Glomerular endothelial cell (primary cell): Measurements from ENCODE around the gene SHISA9. TPM values are rescaled to one million over a fixed set of nuclear protein-coding genes. Genes with fewer than 3 reads are reported as not detected.
"Not testable (repeated sequence)": the region's sequence is repeated elsewhere in the genome, so short reads cannot be mapped to it uniquely, and the experiment has no call there.

ENCODE experiments used
- DNase-seq: peaks from one replicate; pipeline ENCODE4 v3.0.0-alpha.2; 2011; ENCODE audit warnings: low read depth, low spot score; ENCODE audit errors: extremely low read depth
- total RNA-seq: library from RNA; depleted of rRNA; stranded (reverse); fragments of >200 nt; gene quantifications from 2 replicates; pipeline ENCODE4 v1.2.3, GENCODE V29; 2015

Gene SHISA9
- total RNA-seq, 1 donor from 2014 or later, result 0.47 TPM

GRCh38 chr16:12899529-12900143 lies 1.8 kb upstream of the SHISA9 start:
- no peak for DNase-seq

GRCh38 chr16:12900156-12900555 lies 1.2 kb upstream of the SHISA9 start:
- DNase-seq, result no peak

DNA sequence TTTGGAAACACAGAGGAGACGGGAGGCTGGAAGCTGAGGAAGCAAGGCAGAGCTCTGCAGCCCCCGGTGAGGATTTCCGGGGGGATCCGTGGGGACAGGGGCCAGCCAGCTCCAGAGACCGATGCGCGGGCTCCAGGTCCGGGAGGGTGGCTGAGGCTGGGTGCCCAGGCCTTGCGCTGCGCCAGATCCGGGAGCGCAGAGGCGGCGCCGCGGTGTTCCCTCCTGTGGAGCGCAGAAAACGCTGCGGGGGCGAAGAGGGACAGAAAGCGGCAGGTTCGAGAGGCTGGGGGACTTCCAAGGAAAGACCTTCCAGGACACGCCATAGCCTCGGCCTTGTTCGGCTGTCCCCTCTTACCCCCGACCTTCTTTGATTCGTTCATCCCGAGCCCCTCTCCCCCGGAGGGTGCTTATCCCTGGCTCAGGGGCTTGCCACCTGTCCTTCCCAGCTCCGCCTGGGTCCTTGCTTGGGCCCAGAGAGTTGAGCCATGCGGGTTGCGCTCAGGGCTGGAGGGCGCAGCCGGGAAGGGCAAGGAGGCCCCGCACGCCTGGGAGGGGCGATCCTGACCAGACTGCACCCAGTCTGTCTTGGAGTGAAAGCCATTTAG lies 697 bp upstream of the SHISA9 start:
- no peak for DNase-seq

DNA sequence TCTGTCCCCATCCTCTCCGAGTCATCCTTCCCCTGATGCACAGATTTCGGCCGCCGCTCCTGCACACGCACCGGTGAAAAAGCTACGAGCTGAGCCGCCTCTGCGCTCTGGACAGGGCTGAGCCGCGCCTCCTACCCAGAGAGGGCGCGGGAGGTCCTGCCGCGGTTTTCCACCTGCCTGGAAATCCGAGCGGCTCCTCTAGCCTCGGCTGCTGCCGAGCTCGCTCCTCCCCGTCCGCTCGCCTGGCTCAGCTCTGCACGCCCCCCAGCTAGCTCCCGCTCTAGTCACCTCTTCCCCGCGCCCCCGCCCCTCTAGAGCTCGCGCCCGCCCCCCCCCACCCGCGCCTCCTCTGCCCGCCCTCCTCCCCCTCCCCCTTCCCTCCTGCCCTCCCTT lies 198 bp upstream of the SHISA9 start:
- no peak for DNase-seq

GRCh38 chr16:12902511-12903372 lies 1.3 kb downstream of the SHISA9 start:
- DNase-seq, result no peak

- no peak for DNase-seq
Measured at GRCh38 chr16:12903407-12904328, 2.3 kb downstream of the SHISA9 start.

- DNase-seq, result no peak
Measured at GRCh38 chr16:12904329-12904671, 2.9 kb downstream of the SHISA9 start.

DNA sequence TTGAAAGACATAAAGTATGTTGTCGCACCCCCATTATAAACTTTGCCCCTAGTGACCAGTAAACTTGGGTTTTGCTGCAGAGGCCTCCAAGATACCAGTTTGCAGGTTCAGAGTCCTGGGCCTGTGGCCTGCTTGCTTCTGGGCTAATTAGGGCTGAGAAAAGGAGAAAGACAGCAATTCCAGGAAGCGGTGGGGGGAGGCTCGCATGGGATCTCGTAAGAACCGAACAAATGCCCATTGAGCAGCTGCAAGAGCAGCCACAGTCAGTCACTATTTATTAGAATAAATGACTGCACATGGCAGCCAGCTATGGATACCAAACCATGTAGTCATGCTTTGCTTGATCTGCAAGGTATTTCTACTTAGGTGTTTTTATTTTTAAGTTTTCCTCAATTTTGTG lies 4.9 kb downstream of the SHISA9 start:
- no peak for DNase-seq

- DNase-seq, result no peak
Measured at GRCh38 chr16:12906765-12907516, 5.5 kb downstream of the SHISA9 start.

GRCh38 chr16:12907670-12908233 lies 6.4 kb downstream of the SHISA9 start:
- no peak for DNase-seq

- no peak for DNase-seq
Measured at GRCh38 chr16:12917246-12917645, 15.8 kb downstream of the SHISA9 start.

DNA sequence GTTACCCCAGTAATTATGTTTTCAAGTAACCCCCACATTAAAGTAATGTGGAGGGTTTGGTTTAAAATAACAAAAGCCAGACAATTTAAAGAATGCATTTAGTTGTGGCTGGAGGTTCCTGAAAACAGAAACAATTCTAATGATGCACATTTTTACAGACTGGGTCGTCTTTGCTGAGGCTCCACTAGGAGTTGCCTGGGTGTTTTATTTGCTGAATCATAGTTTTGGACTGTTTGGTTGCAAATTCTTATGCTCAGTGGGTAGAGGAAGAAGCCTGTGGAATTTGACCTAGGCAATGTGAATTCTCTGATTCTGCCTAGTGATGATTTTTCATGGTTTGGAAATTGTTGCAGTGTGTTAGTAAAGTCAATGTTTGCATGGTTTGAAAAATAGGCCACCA lies 16.3 kb downstream of the SHISA9 start:
- DNase-seq, result no peak

DNA sequence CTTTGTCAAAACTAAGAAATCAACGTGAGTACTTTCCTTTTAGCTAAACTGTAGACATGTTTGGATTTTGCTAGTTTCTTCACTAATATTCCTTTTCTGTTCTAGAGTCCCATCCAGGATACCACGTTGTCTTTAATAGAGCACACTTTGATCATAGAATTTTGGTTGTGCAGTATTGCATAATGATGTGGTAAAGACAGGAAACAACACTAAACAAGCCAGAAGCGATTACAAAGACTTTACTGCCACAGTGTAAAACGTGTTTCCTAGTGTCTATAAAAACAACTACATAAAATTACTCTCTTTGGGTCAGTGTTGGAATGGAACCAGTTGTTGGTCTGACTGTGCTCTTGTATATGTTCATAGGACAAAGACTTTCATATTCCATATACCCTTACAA lies 19.3 kb downstream of the SHISA9 start:
- DNase-seq, result no peak

GRCh38 chr16:12923640-12924039 lies 22.2 kb downstream of the SHISA9 start:
- not testable (repeated sequence) for DNase-seq

DNA sequence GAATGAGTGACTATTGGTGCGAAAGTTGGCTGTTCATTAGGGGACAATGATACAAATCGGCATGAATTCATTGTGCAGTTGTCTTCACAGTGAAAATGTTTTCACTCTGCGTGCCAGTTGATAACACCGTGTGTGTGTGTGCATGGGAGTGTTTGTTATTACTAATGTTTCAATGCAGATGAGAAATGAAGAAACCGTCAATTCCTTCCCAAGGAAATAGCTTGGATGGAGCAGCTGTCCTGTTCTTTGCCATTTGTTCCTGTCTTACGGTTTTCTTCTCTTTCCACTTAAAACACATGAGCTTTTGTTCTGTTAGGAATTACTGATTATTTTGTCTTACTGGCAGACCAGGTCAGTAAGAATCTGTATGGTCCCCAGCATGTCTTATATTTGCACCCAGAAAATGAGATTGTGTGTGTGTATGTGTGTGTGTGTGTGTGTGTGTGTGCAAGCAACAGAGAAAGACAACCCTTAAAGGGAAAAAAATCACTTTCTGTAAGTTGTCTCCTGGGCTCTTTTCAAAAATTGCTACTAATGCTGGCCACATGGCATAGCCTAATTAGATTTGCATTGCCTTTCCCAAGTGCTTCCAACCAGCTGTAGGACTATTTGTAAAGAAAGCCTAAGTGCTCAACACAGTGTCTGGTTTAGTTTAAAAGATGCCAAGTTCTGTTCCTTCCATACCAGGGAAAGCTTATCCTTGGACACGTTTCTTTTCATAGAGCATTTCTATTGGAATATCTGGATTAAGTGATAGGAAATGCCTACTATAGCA lies 23.8 kb downstream of the SHISA9 start:
- DNase-seq, result no peak

GRCh38 chr16:12927591-12927990 lies 26.2 kb downstream of the SHISA9 start:
- no peak for DNase-seq

GRCh38 chr16:12930881-12931280 lies 29.5 kb downstream of the SHISA9 start:
- DNase-seq, result no peak

GRCh38 chr16:12936391-12936790 lies 35.0 kb downstream of the SHISA9 start:
- no peak for DNase-seq

GRCh38 chr16:12941896-12942295 lies 40.5 kb downstream of the SHISA9 start:
- no peak for DNase-seq
